ENCODE measurements around the gene NINJ2.

DNA sequence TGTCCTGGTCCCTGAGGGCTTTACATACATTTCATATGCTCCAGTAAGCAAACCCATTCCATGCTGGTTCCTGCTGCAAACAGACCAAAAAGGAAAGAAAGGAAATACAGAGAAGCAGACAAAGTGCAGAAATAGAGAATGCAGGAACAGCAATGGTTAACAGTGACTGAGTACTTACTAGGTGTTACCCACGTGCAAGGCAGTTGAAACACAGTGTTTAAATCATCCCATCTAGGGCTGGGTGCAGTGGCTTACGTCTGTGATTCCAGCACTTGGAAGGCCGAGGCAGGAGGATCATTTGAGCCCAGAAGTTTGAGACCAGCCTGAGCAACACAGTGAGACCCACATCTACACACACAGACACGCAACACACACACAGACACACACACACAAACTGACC lies 21.2 kb upstream of the NINJ2 start:
- TF ChIP-seq, protein P1, sequence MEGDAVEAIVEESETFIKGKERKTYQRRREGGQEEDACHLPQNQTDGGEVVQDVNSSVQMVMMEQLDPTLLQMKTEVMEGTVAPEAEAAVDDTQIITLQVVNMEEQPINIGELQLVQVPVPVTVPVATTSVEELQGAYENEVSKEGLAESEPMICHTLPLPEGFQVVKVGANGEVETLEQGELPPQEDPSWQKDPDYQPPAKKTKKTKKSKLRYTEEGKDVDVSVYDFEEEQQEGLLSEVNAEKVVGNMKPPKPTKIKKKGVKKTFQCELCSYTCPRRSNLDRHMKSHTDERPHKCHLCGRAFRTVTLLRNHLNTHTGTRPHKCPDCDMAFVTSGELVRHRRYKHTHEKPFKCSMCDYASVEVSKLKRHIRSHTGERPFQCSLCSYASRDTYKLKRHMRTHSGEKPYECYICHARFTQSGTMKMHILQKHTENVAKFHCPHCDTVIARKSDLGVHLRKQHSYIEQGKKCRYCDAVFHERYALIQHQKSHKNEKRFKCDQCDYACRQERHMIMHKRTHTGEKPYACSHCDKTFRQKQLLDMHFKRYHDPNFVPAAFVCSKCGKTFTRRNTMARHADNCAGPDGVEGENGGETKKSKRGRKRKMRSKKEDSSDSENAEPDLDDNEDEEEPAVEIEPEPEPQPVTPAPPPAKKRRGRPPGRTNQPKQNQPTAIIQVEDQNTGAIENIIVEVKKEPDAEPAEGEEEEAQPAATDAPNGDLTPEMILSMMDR (IDR thresholded peaks at IDR 0.05; ENCODE audit: insufficient read depth, low read depth, low read length), result no peak
- no peak for TF ChIP-seq EZH2 (IDR thresholded peaks at IDR 0.05; ENCODE audit: insufficient read depth, low read length)

Data from astrocyte (in vitro differentiated cells and primary cell).